GM12874 (cell line): ENCODE measurements around the gene INO80E.

ENCODE experiments used
- TF ChIP-seq, protein P1 (sequence below): IDR thresholded peaks from 2 replicates; pipeline ENCODE4 v1.5.1; 2011; ENCODE audit warnings: low read depth, mild to moderate bottlenecking, control low read depth, low read length, moderate library complexity; ENCODE audit not compliant: insufficient read depth

The INO80E gene

GRCh38 chr16:30046588-30046987 lies 50.5 kb downstream of the INO80E start:
- TF ChIP-seq, protein P1, sequence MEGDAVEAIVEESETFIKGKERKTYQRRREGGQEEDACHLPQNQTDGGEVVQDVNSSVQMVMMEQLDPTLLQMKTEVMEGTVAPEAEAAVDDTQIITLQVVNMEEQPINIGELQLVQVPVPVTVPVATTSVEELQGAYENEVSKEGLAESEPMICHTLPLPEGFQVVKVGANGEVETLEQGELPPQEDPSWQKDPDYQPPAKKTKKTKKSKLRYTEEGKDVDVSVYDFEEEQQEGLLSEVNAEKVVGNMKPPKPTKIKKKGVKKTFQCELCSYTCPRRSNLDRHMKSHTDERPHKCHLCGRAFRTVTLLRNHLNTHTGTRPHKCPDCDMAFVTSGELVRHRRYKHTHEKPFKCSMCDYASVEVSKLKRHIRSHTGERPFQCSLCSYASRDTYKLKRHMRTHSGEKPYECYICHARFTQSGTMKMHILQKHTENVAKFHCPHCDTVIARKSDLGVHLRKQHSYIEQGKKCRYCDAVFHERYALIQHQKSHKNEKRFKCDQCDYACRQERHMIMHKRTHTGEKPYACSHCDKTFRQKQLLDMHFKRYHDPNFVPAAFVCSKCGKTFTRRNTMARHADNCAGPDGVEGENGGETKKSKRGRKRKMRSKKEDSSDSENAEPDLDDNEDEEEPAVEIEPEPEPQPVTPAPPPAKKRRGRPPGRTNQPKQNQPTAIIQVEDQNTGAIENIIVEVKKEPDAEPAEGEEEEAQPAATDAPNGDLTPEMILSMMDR, result no peak

GRCh38 chr16:30049871-30050270 lies 53.8 kb downstream of the INO80E start:
- TF ChIP-seq, protein P1, result no peak

DNA sequence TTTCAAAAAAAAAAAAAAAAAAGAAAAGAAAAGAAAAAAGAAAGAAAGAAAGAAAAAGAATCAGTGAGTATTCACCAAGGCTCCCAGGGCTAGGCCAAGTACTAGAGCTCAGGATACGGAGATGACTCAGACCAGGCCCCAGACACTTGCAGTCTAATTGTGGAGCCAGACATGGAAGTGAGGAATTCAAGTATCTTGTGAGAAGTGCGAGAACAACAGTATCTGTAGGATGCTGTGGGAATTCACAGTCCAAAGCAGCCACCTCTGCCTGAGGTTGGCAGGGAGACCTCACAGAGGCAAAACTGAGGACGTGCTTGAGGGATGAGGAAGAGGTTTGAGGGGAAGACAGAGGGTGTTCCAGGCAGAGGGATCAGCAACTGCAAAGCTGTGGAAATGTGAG lies 55.5 kb downstream of the INO80E start:
- TF ChIP-seq, protein P1, result no peak

DNA sequence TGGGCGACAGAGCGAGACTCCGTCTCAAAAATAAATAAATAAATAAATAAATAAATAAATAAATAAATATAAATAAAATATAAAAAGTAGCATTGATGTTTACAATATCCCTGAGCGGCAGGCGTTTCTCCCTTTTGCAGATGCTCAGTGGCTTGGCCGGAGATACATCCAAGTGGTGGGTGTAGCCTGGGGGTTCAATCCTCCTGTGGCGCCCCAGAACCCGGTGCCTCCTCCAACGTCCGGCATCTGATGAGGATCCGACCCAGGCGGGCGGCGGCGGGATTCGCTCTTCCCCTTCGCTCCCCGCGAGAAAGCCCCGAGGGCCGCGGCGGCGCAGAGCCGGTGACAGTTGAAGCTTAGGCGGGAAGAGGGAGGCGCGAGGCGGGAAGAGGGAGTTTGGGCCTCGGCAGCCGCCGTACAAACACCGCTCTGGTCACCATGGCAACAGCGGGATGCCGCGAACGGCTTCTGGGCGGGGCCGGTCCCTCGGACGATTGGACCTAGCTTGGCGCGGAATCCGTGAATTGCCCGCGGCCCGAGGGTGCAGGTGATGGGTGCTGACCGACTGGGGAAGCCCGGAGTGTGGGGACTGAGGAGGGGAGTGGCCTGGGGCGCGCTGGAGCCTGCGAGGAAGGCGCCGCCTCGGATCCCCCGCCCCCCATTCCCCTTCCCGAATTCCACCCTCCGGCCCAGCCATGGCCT lies 56.8 kb downstream of the INO80E start:
- TF ChIP-seq, protein P1, result no peak

GRCh38 chr16:30053376-30054015 lies 57.5 kb downstream of the INO80E start:
- TF ChIP-seq, protein P1, result no peak

DNA sequence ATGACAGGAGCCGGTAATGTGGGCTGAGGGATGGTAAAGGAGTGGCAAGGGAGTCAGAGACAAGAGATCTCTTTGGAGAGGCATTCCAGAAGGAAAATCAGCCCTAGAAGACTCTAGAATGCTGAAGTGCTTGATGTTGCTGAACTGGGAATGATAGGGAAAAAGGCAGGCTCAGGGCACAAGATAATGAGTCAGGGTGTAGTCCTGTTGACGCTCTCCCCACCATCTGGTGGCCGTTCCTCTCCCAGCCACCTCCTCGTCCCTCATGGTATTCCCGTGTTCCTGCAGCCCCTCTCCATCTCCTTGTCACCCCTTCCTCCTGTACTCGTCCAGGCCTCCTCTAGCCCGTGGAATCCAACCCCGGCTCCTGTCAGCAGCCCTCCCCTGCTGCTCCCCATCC lies 58.4 kb downstream of the INO80E start:
- TF ChIP-seq, protein P1, result no peak

- TF ChIP-seq, protein P1, result peak; percentile 87
These were observed 59.0 kb downstream of the INO80E start for GRCh38 chr16:30054959-30055553.
